ENCODE results near the gene RAB4A. TPM values are rescaled to one million over a fixed set of nuclear protein-coding genes. Genes with fewer than 3 reads are reported as not detected.
A peak's percentile ranks its signal among the peaks of the same experiment; 100 is the strongest.

Gene RAB4A
- total and polyA plus RNA-seq, 9 of the 15 experiments (the other 6 are each of a cell fraction or from before 2014, with no cell fraction given): 8.3 to 61.0 (median 26.7) TPM

DNA sequence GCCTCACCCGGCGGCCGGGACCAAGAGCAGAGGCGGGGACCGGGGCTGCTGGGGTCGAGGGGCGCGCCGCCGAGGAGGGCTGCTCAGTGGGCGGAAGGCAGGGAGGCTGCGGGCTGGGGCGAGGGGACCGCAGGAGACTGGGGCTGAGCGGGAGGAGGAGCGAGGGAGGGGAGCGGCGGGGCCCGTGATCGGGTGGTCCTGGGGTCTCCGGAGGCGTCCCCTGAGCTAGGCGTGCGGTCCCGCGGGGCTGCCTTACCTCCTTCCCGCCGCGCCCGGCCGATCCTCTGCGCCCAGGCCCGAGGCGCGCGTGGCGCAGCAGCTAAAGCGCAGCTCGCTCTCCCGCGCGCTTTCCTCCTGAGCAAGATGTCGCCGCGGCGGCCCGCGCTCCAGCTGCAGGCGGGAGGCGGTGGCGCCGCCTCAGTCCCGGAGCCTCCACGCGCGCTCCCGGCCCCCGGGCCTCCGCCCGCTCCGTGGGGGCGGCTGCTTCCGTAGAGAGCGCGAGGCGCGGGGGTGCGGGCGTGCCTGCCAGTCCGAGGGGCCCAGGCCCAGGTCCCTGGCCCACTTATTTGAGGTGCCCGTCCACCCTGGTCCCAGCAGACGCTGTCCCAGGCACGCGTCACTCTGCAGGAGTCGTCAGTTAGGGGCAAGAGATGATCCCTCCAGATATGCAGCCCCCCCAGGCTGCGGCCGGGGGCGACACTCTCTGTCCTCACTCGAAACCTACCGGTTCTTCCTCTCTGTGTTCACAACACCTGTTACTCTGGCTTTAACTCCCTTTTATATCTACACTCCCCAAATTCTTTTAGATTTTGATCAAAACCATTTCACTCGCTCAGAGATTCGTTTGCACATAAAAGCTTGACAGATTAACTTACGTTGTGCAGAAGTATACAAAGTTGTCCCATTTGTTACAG is 72.0 kb downstream of the RAB4A start, which contains the start of gene CCSAP (continued):
- TF ChIP-seq, protein P1, sequence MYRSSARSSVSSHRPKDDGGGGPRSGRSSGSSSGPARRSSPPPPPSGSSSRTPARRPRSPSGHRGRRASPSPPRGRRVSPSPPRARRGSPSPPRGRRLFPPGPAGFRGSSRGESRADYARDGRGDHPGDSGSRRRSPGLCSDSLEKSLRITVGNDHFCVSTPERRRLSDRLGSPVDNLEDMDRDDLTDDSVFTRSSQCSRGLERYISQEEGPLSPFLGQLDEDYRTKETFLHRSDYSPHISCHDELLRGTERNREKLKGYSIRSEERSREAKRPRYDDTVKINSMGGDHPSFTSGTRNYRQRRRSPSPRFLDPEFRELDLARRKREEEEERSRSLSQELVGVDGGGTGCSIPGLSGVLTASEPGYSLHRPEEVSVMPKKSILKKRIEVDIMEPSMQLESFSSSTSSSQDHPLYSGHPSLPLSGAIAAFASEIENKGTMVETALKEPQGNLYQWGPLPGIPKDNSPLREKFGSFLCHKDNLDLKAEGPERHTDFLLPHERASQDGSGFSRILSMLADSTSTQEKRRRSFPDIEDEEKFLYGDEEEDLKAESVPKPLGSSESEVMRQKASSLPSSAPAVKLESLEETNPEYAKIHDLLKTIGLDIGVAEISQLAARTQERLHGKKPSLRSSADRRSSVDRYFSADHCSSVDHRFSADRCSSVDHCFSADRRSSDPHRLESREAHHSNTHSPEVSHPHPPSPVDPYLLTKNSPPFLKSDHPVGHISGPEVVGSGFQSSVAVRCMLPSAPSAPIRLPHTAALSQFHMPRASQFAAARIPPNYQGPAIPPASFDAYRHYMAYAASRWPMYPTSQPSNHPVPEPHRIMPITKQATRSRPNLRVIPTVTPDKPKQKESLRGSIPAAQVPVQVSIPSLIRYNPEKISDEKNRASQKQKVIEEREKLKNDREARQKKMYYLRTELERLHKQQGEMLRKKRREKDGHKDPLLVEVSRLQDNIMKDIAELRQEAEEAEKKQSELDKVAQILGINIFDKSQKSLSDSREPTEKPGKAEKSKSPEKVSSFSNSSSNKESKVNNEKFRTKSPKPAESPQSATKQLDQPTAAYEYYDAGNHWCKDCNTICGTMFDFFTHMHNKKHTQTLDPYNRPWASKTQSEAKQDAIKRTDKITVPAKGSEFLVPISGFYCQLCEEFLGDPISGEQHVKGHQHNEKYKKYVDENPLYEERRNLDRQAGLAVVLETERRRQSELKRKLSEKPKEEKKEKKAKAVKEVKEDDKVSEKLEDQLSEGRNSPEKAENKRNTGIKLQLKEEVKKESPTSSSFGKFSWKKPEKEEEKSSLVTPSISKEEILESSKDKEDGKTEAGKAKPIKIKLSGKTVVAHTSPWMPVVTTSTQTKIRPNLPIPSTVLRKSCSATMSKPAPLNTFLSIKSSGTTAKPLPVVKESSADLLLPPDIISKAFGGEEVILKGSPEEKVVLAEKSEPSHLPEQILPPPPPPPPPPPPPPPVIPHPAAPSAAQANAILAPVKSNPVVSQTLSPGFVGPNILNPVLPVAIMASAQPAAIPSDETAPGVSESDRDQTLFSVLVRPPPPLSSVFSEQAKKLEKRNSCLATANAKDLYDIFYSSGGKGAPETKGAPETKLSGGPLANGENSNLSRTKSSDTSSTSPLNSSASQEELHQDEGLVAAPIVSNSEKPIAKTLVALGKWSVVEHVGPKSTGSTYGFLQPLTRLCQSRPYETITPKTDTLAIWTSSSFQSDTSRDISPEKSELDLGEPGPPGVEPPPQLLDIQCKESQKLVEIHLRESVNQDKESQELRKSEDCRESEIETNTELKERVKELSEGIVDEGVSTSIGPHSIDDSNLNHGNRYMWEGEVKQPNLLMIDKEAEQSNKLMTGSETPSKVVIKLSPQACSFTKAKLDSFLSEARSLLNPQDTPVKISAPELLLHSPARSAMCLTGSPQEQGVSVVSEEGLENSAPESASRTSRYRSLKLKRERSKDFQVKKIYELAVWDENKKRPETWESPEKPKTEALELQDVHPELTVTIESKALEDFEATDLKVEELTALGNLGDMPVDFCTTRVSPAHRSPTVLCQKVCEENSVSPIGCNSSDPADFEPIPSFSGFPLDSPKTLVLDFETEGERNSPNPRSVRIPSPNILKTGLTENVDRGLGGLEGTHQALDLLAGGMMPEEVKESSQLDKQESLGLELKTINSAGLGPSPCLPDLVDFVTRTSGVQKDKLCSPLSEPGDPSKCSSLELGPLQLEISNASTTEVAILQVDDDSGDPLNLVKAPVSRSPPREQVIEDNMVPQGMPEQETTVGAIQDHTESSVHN (IDR thresholded peaks at IDR 0.05; ENCODE audit: borderline replicate concordance in 1 of 2, low read depth in 1 of 2): no peak
- TF ChIP-seq CXXC5 (CRISPR knock-in tag; IDR thresholded peaks at IDR 0.05): peak; percentile 77
